ENCODE results near the gene SLC6A19. TPM values are rescaled to one million over a fixed set of nuclear protein-coding genes. Genes with fewer than 3 reads are reported as not detected.

SLC6A19 gene
- total RNA-seq, 2 donors from 2014 or later, result 0.09 to 0.17 TPM

DNA sequence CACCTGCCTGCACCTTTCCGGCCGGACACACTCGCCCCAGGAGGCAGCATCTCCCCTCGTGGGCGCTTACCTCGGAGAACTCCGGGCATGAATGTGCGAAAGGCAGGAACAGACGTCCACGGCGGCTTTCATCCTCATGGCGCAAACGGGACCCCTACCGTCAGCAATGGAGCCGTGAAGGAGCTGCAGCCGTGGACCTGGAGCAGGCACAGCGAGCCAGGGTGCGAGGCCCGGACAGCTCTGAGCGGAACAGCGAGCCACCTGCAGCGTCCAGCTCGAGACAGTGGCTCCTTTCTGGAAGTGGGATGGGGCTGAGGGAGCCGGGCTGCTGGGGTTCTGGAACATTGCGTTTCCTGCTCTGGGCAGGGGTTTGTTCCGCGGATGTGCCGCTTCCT is 7.8 kb upstream of the SLC6A19 start:
- H3K27me3 ChIP-seq (replicated peaks; ENCODE audit: insufficient read depth), result no peaks in the 10 kb centered on the region
- no peaks in the 10 kb centered on the region for H3K4me1 ChIP-seq (replicated peaks)
- no peak overlapping the region for H3K27ac ChIP-seq
- WGBS, result 80% methylated on average over 28 of the region's 28 CpGs
- no peaks in the 10 kb centered on the region for H3K9me3 ChIP-seq
- no peak for DNase-seq (ENCODE audit: low spot score)
- TF ChIP-seq POLR2AphosphoS5 (IDR thresholded peaks at IDR 0.05) (no peak), POLR2A (IDR thresholded peaks at IDR 0.05) (no peak), CTCF (IDR thresholded peaks at IDR 0.05) (no peak)
- H3K4me3 ChIP-seq, result no peak overlapping the region
- H3K36me3 ChIP-seq, result no peaks in the 10 kb centered on the region
- intact Hi-C loops (cut with DNase I), result no loop called here

- H3K4me3 ChIP-seq, result no peak overlapping the region
- no peaks in the 10 kb centered on the region for H3K36me3 ChIP-seq
- no peaks in the 10 kb centered on the region for H3K4me1 ChIP-seq (replicated peaks)
- intact Hi-C loops (cut with DNase I), result no loop called here
- no peak for DNase-seq (ENCODE audit: low spot score)
- H3K9me3 ChIP-seq, result no peaks in the 10 kb centered on the region
- 89% methylated on average over 6 of the region's 6 CpGs for WGBS
- TF ChIP-seq POLR2A (IDR thresholded peaks at IDR 0.05) (no peak), POLR2AphosphoS5 (IDR thresholded peaks at IDR 0.05) (no peak), CTCF (IDR thresholded peaks at IDR 0.05) (no peak)
- H3K27ac ChIP-seq, result no peak overlapping the region
- H3K27me3 ChIP-seq (replicated peaks; ENCODE audit: insufficient read depth), result no peaks in the 10 kb centered on the region
Observed at GRCh38 chr5:1194378-1194777, 7.0 kb upstream of the SLC6A19 start.

DNA sequence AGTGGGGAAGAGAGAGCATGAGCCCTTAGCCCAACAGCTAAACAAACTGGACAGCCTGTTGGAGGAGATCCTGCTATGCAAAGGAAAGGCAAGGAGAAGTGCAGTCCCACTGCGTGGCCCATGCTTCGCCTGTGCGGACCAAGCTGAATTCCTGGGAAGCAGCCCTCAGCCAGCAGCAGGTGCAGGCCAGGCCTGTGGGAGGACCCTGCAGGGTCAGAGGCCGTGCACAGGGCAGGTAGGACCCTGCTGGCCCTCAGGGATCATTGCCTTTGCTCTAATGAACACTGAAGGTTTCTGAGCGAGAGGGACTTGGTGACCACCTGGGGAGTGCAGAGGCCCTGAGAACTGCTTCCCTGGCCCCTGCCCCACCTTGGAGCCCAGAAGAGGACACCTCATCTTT is 6.0 kb upstream of the SLC6A19 start:
- H3K4me1 ChIP-seq (replicated peaks), result no peaks in the 10 kb centered on the region
- intact Hi-C loops (cut with DNase I), result no loop called here
- H3K4me3 ChIP-seq, result no peak overlapping the region
- 95% methylated on average over 4 of the region's 5 CpGs for WGBS
- H3K36me3 ChIP-seq, result no peaks in the 10 kb centered on the region
- no peak for TF ChIP-seq POLR2A (IDR thresholded peaks at IDR 0.05)
- no peak for TF ChIP-seq POLR2AphosphoS5 (IDR thresholded peaks at IDR 0.05)
- no peak for TF ChIP-seq CTCF (IDR thresholded peaks at IDR 0.05)
- no peaks in the 10 kb centered on the region for H3K9me3 ChIP-seq
- H3K27me3 ChIP-seq (replicated peaks; ENCODE audit: insufficient read depth), result peaks cover 1% of the 10 kb centered on the region
- no peak for DNase-seq (ENCODE audit: low spot score)
- H3K27ac ChIP-seq, result no peak overlapping the region

DNA sequence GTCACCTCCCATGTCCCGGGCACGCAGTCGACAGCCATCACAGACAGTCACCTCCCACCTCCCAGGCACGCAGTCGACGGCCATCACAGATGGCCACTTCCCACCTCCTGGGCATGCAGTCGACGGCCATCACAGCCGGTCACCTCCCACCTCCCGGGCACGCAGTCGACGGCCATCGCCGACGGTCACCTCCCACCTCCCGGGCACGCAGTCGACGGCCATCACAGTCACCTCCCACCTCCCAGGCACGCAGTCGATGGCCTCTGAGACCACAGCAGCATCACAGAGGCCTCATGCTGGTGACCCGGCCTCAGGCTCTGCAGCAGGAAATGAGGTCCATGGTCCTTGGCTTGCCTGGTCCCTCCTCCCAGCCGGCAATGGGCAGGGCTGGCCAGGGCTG is 5.5 kb upstream of the SLC6A19 start:
- no peak for DNase-seq (ENCODE audit: low spot score)
- WGBS, result 87% methylated on average over 22 of the region's 24 CpGs
- TF ChIP-seq CTCF (IDR thresholded peaks at IDR 0.05) (no peak), POLR2AphosphoS5 (IDR thresholded peaks at IDR 0.05) (no peak), POLR2A (IDR thresholded peaks at IDR 0.05) (no peak)
- intact Hi-C loops (cut with DNase I), result no loop called here
- no peak overlapping the region for H3K4me3 ChIP-seq
- peaks cover 5% of the 10 kb centered on the region for H3K27me3 ChIP-seq (replicated peaks; ENCODE audit: insufficient read depth)
- H3K9me3 ChIP-seq, result no peaks in the 10 kb centered on the region
- no peaks in the 10 kb centered on the region for H3K36me3 ChIP-seq
- H3K27ac ChIP-seq, result no peak overlapping the region
- no peaks in the 10 kb centered on the region for H3K4me1 ChIP-seq (replicated peaks)

- H3K9me3 ChIP-seq, result no peaks in the 10 kb centered on the region
- no peak overlapping the region for H3K4me3 ChIP-seq
- no peaks in the 10 kb centered on the region for H3K4me1 ChIP-seq (replicated peaks)
- TF ChIP-seq CTCF (IDR thresholded peaks at IDR 0.05) (no peak), POLR2AphosphoS5 (IDR thresholded peaks at IDR 0.05) (no peak), POLR2A (IDR thresholded peaks at IDR 0.05) (no peak)
- 86% methylated on average over 1 of the region's 1 CpG for WGBS
- no peak overlapping the region for H3K27ac ChIP-seq
- intact Hi-C loops (cut with DNase I), result no loop called here
- H3K36me3 ChIP-seq, result no peaks in the 10 kb centered on the region
- no peak for DNase-seq (ENCODE audit: low spot score)
- H3K27me3 ChIP-seq (replicated peaks; ENCODE audit: insufficient read depth), result peaks cover 5% of the 10 kb centered on the region
Observed at GRCh38 chr5:1196562-1196961, 4.8 kb upstream of the SLC6A19 start.

Measured in prostate gland (tissue), 2 donors.